K562 treated with DMSO at 1 percent for 12 hours (cell line): ENCODE results near the gene NEMP2. TPM values are rescaled to one million over a fixed set of nuclear protein-coding genes. Genes with fewer than 3 reads are reported as not detected.

Source experiments
- total RNA-seq: library from RNA; unstranded; fragments of 300-600 nt; gene quantifications from 2 replicates; pipeline ENCODE4 v1.2.3, GENCODE V29; 2022; ENCODE audit not compliant: insufficient read depth

NEMP2 gene
- total RNA-seq: 0.65 and 5.4 TPM in 2 replicates

GRCh38 chr2:190534310-190535120 is at the start of gene NEMP2:
Gene NEMP2 (minus strand): TSS chr2:190534722. CDS start chr2:190534655, 67 bp downstream.

Other genes starting within 250 kb of the NEMP2 start
- 9.6 and 21.0 TPM in 2 replicates for gene HIBCH, start 214.9 kb downstream of the NEMP2 start, total RNA-seq
- gene INPP1, start 191.1 kb downstream of the NEMP2 start, total RNA-seq: 1.2 and 2.5 TPM in 2 replicates
- gene MFSD6, start 126.4 kb downstream of the NEMP2 start, total RNA-seq: 4.5 and 22.9 TPM in 2 replicates
- gene NAB1, start 114.4 kb upstream of the NEMP2 start, total RNA-seq: 5.7 and 19.0 TPM in 2 replicates